OCI-LY1 (cell line): Measurements from ENCODE around the gene CHCHD6.
A peak's percentile ranks its signal among the peaks of the same experiment; 100 is the strongest.

ENCODE experiments used
- EZH2 ChIP-seq: fragments of 200-600 bp; sonication (generic), shearing (Covaris generic); IDR thresholded peaks from 2 replicates; pipeline ENCODE4 v1.8.0; 2017; ENCODE audit warnings: borderline replicate concordance, mixed run types, mild to moderate bottlenecking, antibody characterized with exemption, low read length, moderate library complexity, mixed read lengths
- TF ChIP-seq, protein P1 (sequence below): fragments of 200-600 bp; sonication (generic), shearing (Covaris generic); IDR thresholded peaks from 2 replicates; pipeline ENCODE4 v1.5.1; 2017; ENCODE audit warnings: mild to moderate bottlenecking, antibody characterized with exemption, low read length, moderate library complexity, mixed read lengths

DNA sequence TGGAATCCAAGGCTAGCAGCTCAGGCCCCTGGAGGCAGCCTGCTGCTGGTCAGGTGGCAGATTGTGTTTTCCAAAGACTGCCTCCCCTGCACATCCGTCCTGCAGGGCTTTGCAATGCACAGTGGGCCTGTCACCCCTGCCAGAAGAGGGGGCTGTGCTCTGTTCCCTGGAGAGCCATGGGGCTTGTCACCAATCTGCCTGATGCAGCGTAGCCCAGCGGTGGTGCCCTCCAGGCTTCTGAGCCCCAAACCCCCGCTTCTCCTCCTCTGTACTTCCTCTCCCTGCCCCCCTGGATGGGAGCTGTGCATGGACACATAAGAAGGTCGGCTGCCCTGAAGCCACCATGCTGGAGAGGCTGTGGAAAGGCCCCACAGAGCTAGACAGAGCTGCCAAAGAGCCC is 268.8 kb downstream of the CHCHD6 start:
- TF ChIP-seq, protein P1, sequence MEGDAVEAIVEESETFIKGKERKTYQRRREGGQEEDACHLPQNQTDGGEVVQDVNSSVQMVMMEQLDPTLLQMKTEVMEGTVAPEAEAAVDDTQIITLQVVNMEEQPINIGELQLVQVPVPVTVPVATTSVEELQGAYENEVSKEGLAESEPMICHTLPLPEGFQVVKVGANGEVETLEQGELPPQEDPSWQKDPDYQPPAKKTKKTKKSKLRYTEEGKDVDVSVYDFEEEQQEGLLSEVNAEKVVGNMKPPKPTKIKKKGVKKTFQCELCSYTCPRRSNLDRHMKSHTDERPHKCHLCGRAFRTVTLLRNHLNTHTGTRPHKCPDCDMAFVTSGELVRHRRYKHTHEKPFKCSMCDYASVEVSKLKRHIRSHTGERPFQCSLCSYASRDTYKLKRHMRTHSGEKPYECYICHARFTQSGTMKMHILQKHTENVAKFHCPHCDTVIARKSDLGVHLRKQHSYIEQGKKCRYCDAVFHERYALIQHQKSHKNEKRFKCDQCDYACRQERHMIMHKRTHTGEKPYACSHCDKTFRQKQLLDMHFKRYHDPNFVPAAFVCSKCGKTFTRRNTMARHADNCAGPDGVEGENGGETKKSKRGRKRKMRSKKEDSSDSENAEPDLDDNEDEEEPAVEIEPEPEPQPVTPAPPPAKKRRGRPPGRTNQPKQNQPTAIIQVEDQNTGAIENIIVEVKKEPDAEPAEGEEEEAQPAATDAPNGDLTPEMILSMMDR: peak; percentile 15; the same call in 1 of the 2 replicates
- TF ChIP-seq EZH2: no peak
